Measurements from ENCODE around the gene NLRP12. TPM values are rescaled to one million over a fixed set of nuclear protein-coding genes. Genes with fewer than 3 reads are reported as not detected.
A peak's percentile ranks its signal among the peaks of the same experiment; 100 is the strongest.

Gene NLRP12
- total RNA-seq, 4 donors from 2014 or later, result 0.46 to 9.6 (median 1.6) TPM

DNA sequence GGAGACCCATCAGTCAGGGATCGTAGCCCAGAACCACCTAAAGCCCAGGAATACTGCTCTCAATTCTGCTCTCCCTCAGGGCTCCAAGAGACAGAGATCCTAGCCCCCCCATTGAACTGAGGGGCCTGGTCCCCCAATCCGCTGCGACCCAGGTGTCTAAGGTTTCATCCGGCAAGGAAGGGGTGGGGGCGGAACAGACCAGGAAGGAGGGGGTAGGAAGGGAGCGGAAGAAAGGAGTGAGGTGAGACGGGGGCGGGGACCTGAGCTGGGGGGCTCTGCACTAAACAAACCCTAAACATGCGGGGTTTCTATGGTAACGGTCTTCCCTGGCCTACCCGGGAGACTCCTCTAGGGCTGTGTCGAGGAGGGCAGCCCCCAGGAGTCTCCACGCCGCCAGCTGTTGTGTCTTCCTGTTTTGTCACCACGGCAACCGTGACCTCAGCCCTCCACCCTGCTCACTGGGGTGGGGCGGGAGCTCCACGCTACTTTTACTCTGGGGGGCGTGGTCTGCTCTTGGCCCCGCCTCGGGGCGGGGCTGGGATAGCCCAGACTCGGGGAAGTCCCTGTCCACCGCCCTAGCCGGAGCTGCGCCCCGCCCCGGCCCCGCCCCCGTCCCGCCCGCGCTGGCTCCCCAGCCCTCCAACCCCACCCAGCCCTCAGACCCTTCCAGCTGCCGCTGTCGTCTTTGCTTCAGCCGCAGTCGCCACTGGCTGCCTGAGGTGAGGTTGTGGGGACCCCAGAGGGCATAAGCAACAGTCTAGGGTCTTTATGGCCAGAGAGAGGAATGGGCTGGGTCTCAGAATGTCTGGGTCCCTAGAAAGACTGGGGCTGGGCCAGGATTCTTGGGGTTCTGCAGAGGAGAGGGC lies 43.3 kb upstream of the NLRP12 start, which contains the start of gene MYADM:
Gene MYADM (plus strand): TSS at position 659 of the 866 bp plus-strand sequence. CDS start 5,647 bp downstream, outside the sequence.
- DNase-seq (ENCODE audit: low spot score), result peak; percentile 99
- ATAC-seq (ENCODE audit: low FRiP score), result peak; percentile 90
- TF ChIP-seq CTCF (IDR thresholded peaks at IDR 0.05), result no peak

GRCh38 chr19:53866865-53867224 lies 42.7 kb upstream of the NLRP12 start:
- no peak for TF ChIP-seq CTCF (IDR thresholded peaks at IDR 0.05)
- ATAC-seq (ENCODE audit: low FRiP score) (no peak), DNase-seq (ENCODE audit: low spot score) (no peak)

DNA sequence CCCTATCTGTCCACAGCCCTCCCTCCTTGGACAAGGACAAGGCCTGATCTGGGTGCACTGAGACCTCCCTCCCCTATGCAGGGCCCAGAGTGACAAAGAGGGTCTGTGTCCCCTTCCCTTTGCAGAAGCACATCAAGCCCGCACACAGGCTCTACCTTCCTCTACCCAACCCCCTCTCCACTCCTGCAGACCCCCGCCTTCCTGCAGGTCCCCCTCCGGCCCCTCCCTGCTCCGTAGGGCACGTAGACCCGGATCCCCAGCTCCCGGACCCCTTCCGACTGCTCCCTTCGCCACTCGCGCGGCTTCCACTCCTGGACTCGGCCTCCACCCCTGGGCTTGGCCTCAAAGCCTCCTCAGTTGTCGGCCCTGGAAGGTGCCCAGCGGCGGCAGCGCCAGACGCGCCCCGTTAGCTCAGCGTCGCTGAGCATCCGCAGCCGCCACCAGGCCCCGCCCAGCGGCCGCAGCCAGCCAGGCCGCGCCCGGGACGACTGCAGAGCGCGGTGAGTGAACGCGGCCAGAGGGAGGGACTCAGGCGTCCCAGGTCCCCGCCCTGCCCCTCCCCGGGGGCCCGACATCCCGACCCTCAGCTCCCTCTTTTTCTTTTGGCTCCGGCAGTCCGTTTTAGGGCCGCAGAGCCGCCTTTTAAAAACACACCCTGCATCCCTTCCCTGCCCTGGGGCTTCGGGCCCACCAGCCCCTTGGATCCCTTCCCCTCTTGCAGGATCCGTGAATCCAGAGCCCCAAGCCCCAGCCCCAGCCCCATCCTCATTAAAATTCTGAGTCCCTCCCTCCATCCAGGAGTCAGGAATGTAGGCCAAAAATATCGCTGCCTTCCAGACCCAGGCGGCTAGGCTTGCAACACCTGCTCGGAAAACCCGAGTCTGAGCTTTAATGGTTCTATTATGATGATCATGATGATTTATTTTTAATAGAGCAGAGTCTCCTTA lies 42.1 kb upstream of the NLRP12 start:
- no peak for DNase-seq (ENCODE audit: low spot score)
- TF ChIP-seq CTCF (IDR thresholded peaks at IDR 0.05), result no peak
- ATAC-seq (ENCODE audit: low FRiP score), result no peak

DNA sequence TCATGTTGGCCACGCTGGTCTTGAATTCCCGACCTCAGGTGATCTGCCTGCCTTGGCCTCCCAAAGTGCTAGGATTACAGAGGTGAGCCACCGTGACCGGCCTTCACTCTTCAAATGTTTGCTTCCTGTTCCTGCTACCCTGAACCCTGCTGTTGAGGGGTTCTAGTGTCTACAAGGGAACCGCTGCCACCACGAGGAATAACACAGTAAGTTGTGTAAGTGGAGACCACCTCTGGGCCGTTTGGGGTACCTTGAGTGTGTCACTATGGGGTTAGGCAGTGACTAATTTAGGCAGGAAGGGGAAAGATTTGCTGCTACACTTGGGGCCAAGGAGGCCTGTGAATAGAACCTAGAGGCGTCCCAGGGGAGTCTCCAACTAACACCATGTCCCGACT lies 41.4 kb upstream of the NLRP12 start:
- ATAC-seq (ENCODE audit: low FRiP score) (no peak), DNase-seq (ENCODE audit: low spot score) (no peak)
- no peak for TF ChIP-seq CTCF (IDR thresholded peaks at IDR 0.05)

GRCh38 chr19:53864308-53864836 lies 40.3 kb upstream of the NLRP12 start:
- TF ChIP-seq CTCF (IDR thresholded peaks at IDR 0.05), result no peak
- DNase-seq (ENCODE audit: low spot score) (no peak), ATAC-seq (ENCODE audit: low FRiP score) (no peak)

DNA sequence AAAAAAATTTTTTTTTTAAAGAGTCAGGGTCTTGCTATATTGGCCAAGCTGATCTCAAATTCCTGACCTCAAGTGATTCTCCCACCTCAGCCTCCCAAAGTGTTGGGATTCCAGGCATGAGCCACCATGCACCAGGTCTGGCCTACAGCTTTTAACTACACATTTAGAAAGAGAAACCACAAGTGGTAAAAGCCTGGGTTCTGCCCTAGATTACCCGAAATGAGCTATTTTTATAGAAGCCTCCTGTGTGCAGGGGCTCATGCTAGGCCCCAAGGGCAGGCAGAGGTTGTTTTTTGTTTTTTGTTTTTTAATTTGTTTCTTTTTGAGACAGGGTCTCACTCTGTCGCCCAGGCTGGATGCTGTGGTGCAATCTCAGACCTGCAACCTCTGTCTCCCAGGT lies 29.6 kb upstream of the NLRP12 start:
- DNase-seq (ENCODE audit: low spot score), result no peak
- no peak for TF ChIP-seq CTCF (IDR thresholded peaks at IDR 0.05)
- no peak for ATAC-seq (ENCODE audit: low FRiP score)
